ENCODE measurements around the gene CELF4. TPM values are rescaled to one million over a fixed set of nuclear protein-coding genes. Genes with fewer than 3 reads are reported as not detected.
A peak's percentile ranks its signal among the peaks of the same experiment; 100 is the strongest.

CELF4 gene
- total RNA-seq, 2 donors from 2014 or later: not detected

- no peak for DNase-seq
- H3K4me1 Mint-ChIP-seq: no peaks in the 10 kb centered on the region
- no peak for ATAC-seq
- H3K27me3 Mint-ChIP-seq: peaks cover 15% of the 10 kb centered on the region
- peaks cover 3% of the 10 kb centered on the region for H3K36me3 Mint-ChIP-seq (ENCODE audit: low read depth)
- H3K9me3 ChIP-seq (ENCODE audit: control insufficient read depth, low read length, poor library complexity, severe bottlenecking): no peaks in the 10 kb centered on the region
- no peak overlapping the region for H3K27ac Mint-ChIP-seq
- H3K4me3 Mint-ChIP-seq: no peak overlapping the region
Measured at GRCh38 chr18:37264956-37265355, 300.6 kb downstream of the CELF4 start.

DNA sequence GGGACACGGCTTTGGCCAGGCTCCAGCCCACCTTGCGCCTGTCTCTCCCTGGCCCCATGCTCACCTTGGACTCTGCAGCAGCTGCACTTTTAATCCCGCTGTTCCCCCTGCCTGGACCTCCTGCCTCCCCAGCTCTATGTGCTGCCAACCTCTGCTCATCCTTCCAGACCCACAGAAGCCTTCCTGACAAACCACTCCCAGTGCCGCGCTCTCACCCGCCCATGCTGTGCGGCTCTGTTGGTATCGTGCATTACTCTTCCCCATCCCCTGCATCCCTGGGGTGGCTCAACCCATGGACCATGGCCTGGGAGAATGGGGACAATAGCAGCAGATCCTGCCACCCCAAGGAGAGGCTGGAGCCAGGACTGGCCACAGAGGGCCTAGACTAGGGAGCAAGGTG is 303.6 kb downstream of the CELF4 start:
- no peaks in the 10 kb centered on the region for H3K9me3 ChIP-seq (ENCODE audit: control insufficient read depth, low read length, poor library complexity, severe bottlenecking)
- peaks cover 26% of the 10 kb centered on the region for H3K27me3 Mint-ChIP-seq
- DNase-seq (no peak), ATAC-seq (no peak)
- H3K27ac Mint-ChIP-seq: no peak overlapping the region
- peaks cover 3% of the 10 kb centered on the region for H3K36me3 Mint-ChIP-seq (ENCODE audit: low read depth)
- H3K4me3 Mint-ChIP-seq: no peak overlapping the region
- H3K4me1 Mint-ChIP-seq: no peaks in the 10 kb centered on the region

DNA sequence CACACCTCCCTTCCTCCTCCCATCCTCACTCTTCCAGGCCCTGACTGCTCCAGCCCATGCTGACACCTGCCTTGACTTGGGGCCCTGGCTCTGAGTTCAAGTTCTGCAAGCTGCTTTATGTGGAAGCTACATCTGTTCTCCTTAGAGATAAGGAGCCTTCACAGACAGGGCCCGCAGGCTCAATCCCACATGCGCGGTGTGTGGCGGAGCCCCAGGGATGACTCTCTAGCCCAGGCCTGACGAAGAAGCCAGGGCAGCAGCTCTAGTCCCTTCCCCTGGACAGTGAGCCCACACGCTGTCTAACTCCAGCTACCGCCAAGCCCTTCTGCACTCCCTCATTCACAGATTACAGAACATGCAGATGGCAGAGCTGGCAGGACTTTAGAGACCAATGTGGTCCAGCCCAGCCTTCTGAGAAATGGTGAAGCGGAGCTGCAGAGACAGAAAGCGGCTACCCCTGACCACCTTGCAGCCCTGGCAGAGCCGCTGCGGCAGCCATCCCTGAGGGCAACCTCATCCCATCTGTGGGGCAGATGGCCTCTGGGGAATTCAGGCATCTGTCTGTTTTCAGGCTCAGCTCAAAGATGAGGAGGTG is 304.3 kb downstream of the CELF4 start:
- Mint-ChIP-seq H3K36me3 (ENCODE audit: low read depth) (peaks cover 3% of the 10 kb centered on the region), H3K27me3 (peaks cover 30% of the 10 kb centered on the region), H3K4me1 (no peaks in the 10 kb centered on the region), H3K4me3 (no peak overlapping the region), H3K27ac (no peak overlapping the region)
- ATAC-seq (no peak), DNase-seq (no peak)
- no peaks in the 10 kb centered on the region for H3K9me3 ChIP-seq (ENCODE audit: control insufficient read depth, low read length, poor library complexity, severe bottlenecking)

DNA sequence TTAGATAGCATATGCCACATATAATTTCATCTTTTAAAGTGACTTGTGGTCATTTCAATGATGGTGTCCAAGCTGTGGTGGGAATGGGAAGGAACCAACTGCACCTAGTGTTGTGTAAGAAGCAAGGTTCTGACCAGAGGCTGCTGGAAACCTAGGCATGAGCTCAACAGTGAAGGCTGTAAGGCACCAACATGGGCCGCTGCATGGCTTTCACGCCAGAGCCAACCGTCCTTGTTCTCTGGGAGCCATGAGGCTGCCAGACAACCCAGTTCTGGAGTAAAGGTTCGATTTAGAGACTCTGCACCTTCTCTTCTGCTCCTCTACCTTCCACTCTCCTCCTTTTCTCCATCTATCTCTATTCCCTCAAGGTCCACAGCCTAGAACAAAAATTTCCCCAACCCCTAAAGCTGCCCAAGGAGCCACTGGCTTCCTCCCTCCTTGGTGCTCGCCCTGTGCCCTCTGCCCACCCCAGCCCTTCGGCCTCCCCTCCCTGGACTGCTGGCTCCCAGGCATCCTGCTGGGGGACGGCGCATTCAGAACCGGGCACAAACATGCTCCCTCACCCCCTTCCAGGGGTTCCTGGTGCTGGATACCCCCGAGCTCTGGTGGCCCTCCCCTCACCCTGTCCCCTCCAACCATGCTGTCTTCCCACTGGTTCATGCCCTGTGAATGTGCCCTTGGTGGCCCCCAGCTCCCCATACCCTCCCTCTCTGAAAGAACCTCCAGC is 305.1 kb downstream of the CELF4 start:
- DNase-seq: no peak
- Mint-ChIP-seq H3K4me3 (no peak overlapping the region), H3K4me1 (no peaks in the 10 kb centered on the region), H3K27me3 (peaks cover 36% of the 10 kb centered on the region), H3K27ac (no peak overlapping the region), H3K36me3 (ENCODE audit: low read depth) (peaks cover 3% of the 10 kb centered on the region)
- no peak for ATAC-seq
- no peaks in the 10 kb centered on the region for H3K9me3 ChIP-seq (ENCODE audit: control insufficient read depth, low read length, poor library complexity, severe bottlenecking)

- Mint-ChIP-seq H3K4me3 (no peak overlapping the region), H3K27me3 (peaks cover 44% of the 10 kb centered on the region), H3K36me3 (ENCODE audit: low read depth) (peaks cover 5% of the 10 kb centered on the region), H3K4me1 (peaks cover 4% of the 10 kb centered on the region), H3K27ac (no peak overlapping the region)
- DNase-seq (no peak), ATAC-seq (no peak)
- H3K9me3 ChIP-seq (ENCODE audit: control insufficient read depth, low read length, poor library complexity, severe bottlenecking): no peaks in the 10 kb centered on the region
Measured at GRCh38 chr18:37259711-37260110, 305.9 kb downstream of the CELF4 start.

GRCh38 chr18:37258819-37259218 is 306.8 kb downstream of the CELF4 start:
- Mint-ChIP-seq H3K36me3 (ENCODE audit: low read depth) (peaks cover 5% of the 10 kb centered on the region), H3K4me3 (no peak overlapping the region), H3K27ac (no peak overlapping the region), H3K27me3 (peaks cover 48% of the 10 kb centered on the region), H3K4me1 (peaks cover 6% of the 10 kb centered on the region)
- ATAC-seq: no peak
- no peaks in the 10 kb centered on the region for H3K9me3 ChIP-seq (ENCODE audit: control insufficient read depth, low read length, poor library complexity, severe bottlenecking)
- DNase-seq: no peak

GRCh38 chr18:37258131-37258530 is 307.5 kb downstream of the CELF4 start:
- H3K4me1 Mint-ChIP-seq: peaks cover 6% of the 10 kb centered on the region

GRCh38 chr18:37254973-37255372 is 310.6 kb downstream of the CELF4 start:
- peak overlapping the region; percentile 80 for H3K4me3 Mint-ChIP-seq
- no peaks in the 10 kb centered on the region for H3K9me3 ChIP-seq (ENCODE audit: control insufficient read depth, low read length, poor library complexity, severe bottlenecking)
- peaks cover 6% of the 10 kb centered on the region for H3K4me1 Mint-ChIP-seq
- no peak for DNase-seq
- peaks cover 64% of the 10 kb centered on the region for H3K27me3 Mint-ChIP-seq
- no peak for ATAC-seq
- peaks cover 7% of the 10 kb centered on the region for H3K36me3 Mint-ChIP-seq (ENCODE audit: low read depth)
- no peak overlapping the region for H3K27ac Mint-ChIP-seq

More at GRCh38 chr18:37258131-37258530, 307.5 kb downstream of the CELF4 start:
- DNase-seq (no peak), ATAC-seq (no peak)
- Mint-ChIP-seq H3K4me3 (no peak overlapping the region), H3K36me3 (ENCODE audit: low read depth) (peaks cover 5% of the 10 kb centered on the region), H3K27me3 (peaks cover 48% of the 10 kb centered on the region), H3K27ac (no peak overlapping the region)
- no peaks in the 10 kb centered on the region for H3K9me3 ChIP-seq (ENCODE audit: control insufficient read depth, low read length, poor library complexity, severe bottlenecking)

DNA sequence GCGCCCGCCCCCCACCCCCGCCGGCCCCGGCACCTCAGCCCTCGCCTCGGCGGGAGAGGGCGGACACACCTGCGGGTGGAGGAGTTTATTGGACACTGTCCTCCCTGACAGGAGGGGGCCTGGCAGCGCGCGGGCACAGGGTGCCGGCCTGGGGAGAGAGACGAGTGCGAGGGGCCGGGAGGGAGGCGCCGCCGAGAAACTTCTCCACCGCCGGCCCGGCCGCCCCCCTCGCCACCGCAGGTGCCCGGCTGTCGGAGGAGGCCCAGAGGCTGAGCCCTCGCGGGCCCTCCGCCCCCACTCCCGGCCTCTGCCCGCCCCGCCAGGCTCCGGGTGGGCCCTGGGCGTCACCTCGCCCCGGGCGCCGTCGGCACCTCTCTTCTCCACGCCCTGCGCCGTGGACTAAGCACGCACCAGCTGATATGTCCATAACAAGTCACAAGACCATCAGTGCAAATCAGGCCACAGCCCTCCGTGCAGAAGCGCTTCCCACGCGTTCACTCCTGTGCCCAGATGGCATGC is 311.3 kb downstream of the CELF4 start:
- Mint-ChIP-seq H3K36me3 (ENCODE audit: low read depth) (peaks cover 7% of the 10 kb centered on the region), H3K27ac (no peak overlapping the region), H3K27me3 (peaks cover 70% of the 10 kb centered on the region), H3K4me3 (peak overlapping the region; percentile 80), H3K4me1 (peaks cover 6% of the 10 kb centered on the region)
- no peak for DNase-seq
- H3K9me3 ChIP-seq (ENCODE audit: control insufficient read depth, low read length, poor library complexity, severe bottlenecking): no peaks in the 10 kb centered on the region
- ATAC-seq: no peak

GRCh38 chr18:37253394-37254235 is 312.0 kb downstream of the CELF4 start:
- no peaks in the 10 kb centered on the region for H3K9me3 ChIP-seq (ENCODE audit: control insufficient read depth, low read length, poor library complexity, severe bottlenecking)
- ATAC-seq (no peak), DNase-seq (no peak)
- Mint-ChIP-seq H3K36me3 (ENCODE audit: low read depth) (peaks cover 7% of the 10 kb centered on the region), H3K4me1 (peaks cover 6% of the 10 kb centered on the region), H3K27ac (no peak overlapping the region), H3K27me3 (peaks cover 71% of the 10 kb centered on the region), H3K4me3 (no peak overlapping the region)

GRCh38 chr18:37252854-37253393 is 312.7 kb downstream of the CELF4 start:
- peaks cover 6% of the 10 kb centered on the region for H3K4me1 Mint-ChIP-seq
- no peak overlapping the region for H3K27ac Mint-ChIP-seq
- H3K9me3 ChIP-seq (ENCODE audit: control insufficient read depth, low read length, poor library complexity, severe bottlenecking): no peaks in the 10 kb centered on the region
- H3K36me3 Mint-ChIP-seq (ENCODE audit: low read depth): peaks cover 7% of the 10 kb centered on the region
- no peak for ATAC-seq
- DNase-seq: no peak
- peaks cover 64% of the 10 kb centered on the region for H3K27me3 Mint-ChIP-seq
- H3K4me3 Mint-ChIP-seq: peak overlapping the region; percentile 46

DNA sequence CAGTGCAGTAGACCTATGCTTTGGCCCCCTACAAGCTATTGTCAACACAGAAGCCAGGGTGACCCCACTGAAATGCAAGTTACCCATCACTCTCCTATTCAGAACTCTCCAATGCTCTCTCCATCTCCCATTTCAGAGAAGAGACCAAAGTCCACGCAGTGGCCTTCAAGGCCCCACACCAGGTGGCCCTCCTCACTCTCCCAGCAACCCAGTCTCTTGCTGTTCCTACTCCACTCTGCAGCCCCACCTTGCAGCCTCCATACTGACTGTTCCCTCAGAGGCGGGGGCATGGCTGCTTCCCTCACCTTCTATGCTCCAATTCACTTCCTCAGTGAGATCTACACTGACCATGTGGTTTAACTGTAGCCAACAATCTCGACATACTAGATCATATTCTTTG is 313.3 kb downstream of the CELF4 start:
- Mint-ChIP-seq H3K4me3 (peak overlapping the region; percentile 46), H3K36me3 (ENCODE audit: low read depth) (peaks cover 7% of the 10 kb centered on the region), H3K4me1 (peaks cover 6% of the 10 kb centered on the region), H3K27me3 (peaks cover 63% of the 10 kb centered on the region), H3K27ac (no peak overlapping the region)
- no peaks in the 10 kb centered on the region for H3K9me3 ChIP-seq (ENCODE audit: control insufficient read depth, low read length, poor library complexity, severe bottlenecking)
- ATAC-seq: no peak
- no peak for DNase-seq

DNA sequence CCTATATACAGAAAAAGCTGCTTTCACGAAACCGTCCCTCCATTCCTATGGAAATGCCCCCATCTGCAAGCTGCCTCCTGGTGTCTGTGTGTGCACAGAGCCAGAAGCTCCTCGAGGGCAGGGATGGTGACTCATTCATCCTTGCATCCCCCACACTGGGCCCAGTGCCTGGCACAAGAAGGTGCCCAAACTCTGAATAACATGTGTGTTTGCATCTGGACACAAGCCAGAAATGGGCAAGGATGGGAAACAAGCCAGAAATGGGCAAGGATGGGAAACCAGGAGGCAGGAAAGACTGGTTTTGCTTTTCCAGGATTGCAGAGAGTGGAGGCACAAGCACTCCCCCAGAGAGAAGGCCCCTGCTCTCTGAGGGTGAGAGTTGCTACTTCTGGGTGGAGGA is 313.9 kb downstream of the CELF4 start:
- H3K27me3 Mint-ChIP-seq: peaks cover 58% of the 10 kb centered on the region
- no peak for ATAC-seq

More for the DNA sequence above, 313.9 kb downstream of the CELF4 start:
- no peak overlapping the region for H3K27ac Mint-ChIP-seq
- H3K4me3 Mint-ChIP-seq: no peak overlapping the region
- DNase-seq: no peak
- H3K36me3 Mint-ChIP-seq (ENCODE audit: low read depth): peaks cover 7% of the 10 kb centered on the region
- H3K9me3 ChIP-seq (ENCODE audit: control insufficient read depth, low read length, poor library complexity, severe bottlenecking): no peaks in the 10 kb centered on the region
- H3K4me1 Mint-ChIP-seq: peaks cover 6% of the 10 kb centered on the region

Data from T-helper 17 cell (primary cell).